HG03045 (cell line): ENCODE measurements around the gene CPNE2.
"Not testable (repeated sequence)": the region's sequence is repeated elsewhere in the genome, so short reads cannot be mapped to it uniquely, and the experiment has no call there.

Experiments used
- ATAC-seq: cut with Tn5 transposase; IDR thresholded peaks from one replicate; pipeline ENCODE4 v1.9.1; 2021; ENCODE audit warnings: mild to moderate bottlenecking, moderate library complexity; ENCODE audit not compliant: unreplicated experiment

CPNE2 gene

DNA sequence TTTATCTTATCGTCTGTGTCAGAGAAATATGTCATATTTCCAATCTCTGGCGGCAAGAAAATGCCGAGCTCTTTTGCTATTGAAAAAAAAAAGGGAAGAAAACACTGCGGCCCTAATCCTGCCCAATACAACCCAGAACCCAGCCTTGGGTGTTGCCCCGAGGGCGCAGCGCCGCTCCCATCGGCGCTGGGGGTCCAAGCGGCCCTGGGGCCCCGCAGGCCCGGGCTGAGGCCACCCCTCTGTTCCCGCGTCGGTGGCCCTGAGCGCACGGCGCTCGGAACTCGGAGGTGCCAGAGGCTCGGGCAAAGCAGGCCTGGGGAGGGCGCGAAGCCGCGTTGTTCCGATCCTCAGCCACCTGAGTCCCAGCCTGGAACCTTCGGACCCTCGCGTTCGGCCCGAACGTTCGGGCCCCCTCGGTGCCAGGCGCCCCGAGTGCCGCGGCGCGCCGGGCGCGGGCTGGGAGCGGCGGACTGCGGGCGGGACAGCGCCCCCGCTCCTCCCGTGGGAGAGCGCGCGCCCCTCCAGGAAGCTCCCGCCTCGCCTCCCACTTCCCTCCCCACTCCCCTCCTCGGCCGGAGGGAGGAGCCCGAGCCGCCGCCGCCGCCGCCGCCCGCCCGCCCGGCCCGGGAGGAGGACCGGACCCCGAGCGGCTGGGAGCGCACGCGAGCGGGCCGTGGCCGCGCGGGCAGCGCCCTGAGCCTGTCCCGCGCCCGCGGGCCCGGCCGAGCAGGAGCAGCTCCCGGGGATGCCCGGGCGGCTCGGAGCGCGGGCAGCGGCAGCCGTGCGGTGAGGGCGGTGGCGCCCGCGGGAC lies at the start of gene CPNE2:
Gene CPNE2 (plus strand): TSS at position 609 of the 811 bp plus-strand sequence. CDS start 18,160 bp downstream, outside the sequence.
- peak; percentile 44 for ATAC-seq

DNA sequence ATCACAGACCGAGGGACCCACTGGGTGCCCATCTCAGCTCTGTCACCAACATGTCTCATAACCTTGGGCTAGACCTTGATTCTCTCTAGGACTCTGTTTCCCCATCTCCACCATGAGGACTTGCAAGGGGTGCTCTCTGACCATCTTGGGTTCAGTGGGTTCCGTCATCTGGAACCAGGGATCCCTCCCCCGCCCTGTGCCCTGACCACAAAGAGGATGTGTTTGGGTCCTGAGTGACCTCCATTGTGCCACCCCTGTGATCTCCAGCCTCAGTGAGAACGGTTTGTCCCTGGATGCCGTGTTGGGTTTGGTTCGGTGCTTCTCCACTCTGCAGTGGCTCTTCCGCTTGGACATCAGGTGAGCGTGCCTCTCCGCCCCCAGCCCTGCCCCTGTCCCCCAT lies 49.1 kb upstream of the CPNE2 start:
- ATAC-seq = no peak

- ATAC-seq = no peak
Observed at GRCh38 chr16:57044931-57045693, 47.3 kb upstream of the CPNE2 start.

- ATAC-seq = no peak
Observed at GRCh38 chr16:57045694-57046381, 46.5 kb upstream of the CPNE2 start.

DNA sequence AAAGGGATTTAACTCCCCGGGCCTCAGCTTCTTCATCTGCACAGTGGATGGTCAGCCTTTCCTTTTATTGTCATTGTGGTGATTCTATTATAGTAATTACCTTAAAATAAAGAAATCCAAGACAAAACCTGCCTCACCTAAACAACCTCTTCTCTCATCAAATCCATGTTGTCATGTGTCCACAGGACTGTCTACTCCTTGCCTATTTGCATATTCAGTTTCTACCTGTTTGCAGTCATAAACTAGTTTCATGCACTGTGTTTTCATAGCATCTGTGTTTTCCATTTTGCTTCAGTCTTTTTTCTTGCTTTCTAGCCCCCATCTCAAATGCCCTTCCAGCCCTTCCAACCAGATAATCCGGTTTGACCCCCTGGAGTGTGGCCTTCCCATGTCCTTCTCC lies 44.3 kb upstream of the CPNE2 start:
- ATAC-seq = no peak

DNA sequence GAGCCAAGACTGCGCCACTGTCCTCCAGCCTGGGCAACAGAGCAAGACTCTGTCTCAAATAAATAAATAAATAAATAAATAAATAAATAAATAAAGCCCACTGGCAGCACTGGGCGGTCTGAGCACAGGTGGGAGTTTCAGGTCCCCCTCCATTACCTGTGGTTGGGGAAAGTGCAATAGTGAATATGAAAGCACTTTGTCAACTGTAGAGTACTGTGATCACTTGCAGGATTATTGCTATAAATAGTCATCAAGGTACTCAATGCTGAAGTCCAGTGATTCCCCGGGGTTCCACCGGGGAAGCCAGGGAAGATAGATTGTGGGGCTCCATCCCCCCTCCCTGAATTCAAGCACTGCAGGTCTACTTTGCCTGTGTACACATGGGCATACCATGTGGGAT lies 42.7 kb upstream of the CPNE2 start:
- peak; percentile 48 for ATAC-seq

DNA sequence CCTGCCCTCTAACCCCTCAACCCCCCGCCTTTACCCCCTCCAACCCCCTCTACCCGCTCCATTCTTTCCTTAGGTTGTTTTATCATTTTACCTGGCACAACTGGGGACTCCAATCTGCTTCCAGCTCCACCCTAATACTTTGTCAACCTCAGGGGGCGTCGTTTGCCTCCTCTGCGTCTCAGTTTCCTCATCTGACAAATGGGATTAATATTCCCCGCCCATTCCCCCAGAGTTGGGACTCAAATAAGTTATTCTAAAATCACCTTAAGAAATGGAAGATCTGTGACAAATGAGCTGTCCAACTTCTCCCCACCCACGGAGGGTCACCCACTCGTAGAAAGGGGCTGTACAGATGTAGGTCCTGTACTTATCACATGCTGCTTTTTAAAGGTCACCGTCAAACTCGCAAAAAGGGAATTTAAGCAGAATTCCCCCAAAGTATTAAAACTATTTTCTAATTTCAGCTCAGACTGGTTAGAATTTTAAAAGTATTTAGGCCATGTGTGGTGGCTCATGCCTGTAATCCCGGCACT lies 40.6 kb upstream of the CPNE2 start:
- no peak for ATAC-seq

GRCh38 chr16:57053206-57053605 lies 39.2 kb upstream of the CPNE2 start:
- no peak for ATAC-seq

- ATAC-seq = no peak
Observed at GRCh38 chr16:57054338-57054737, 38.0 kb upstream of the CPNE2 start.

GRCh38 chr16:57054771-57055170 lies 37.6 kb upstream of the CPNE2 start:
- no peak for ATAC-seq

GRCh38 chr16:57055671-57056070 lies 36.7 kb upstream of the CPNE2 start:
- no peak for ATAC-seq

GRCh38 chr16:57058291-57058861 lies 34.0 kb upstream of the CPNE2 start:
- no peak for ATAC-seq

DNA sequence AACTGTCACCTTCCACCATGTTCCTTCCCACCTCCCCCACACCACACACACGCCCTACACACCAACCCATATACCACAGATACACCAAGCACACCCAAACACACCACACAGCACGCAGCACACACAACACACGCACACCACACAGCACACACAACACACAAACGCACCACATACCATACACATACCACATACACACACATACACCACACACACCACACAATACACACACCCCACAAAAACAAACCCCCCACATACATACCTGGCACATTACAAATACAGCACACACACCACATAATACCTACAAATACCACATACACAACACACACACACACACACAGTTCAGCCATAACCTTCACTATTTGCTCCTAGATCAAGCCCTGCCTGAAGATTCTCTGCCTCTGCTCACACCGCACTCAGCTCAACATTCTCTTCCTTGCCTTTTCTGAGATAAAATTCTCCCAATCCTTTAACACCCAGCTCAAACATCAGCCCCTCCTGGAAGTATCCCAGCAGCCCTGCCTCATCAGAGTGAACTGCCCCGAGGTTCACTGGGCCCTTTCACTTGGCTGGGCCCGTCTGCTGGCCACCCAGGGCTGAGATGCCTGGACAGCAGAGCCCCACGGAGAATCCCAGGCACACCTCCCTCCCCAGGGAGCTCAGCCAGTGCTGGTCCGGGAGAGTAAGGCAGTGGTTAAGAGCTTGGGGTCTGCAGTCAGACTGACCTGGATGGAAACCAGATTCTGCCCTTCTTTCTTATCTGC lies 31.9 kb upstream of the CPNE2 start:
- ATAC-seq = no peak

GRCh38 chr16:57061084-57061905 lies 31.1 kb upstream of the CPNE2 start:
- no peak for ATAC-seq

GRCh38 chr16:57062329-57062728 lies 30.1 kb upstream of the CPNE2 start:
- no peak for ATAC-seq

DNA sequence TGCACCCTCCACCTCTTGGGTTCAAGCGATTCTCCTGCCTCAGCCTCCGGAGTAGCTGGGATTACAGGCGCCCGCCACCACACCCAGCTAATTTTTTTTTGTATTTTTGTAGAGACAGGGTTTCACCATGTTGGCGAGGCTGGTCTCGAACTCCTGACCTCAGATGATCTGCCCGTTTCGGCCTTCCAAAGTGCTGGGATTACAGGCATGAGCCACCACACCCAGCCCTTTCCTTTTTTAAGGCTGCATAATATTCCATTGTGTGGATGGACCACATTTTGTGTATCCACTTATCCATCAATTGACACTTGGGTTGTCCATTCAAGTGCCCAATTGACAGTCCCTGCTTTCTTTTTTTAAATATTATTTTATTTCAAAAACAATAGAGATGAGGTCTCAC lies 29.2 kb upstream of the CPNE2 start:
- not testable (repeated sequence) for ATAC-seq

DNA sequence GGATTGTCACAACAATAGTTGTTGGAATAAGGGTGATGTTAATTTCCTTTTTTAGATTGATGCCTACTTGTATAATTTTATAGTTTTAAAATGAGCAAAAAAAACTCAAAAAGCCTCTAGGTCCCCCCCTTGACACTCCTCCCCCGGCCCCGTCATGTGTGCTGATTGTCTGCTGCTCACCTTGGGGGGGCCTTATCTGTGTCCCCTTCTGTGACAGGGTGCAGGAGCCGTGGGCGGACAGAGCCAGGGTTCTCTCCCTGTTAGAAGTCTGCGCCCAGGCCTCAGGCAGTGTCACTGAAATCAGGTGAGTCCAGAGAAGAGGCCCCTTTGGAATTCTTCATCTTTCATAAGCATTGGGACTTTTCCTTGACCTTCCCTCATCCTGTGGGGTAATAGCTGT lies 27.4 kb upstream of the CPNE2 start:
- ATAC-seq = no peak

- no peak for ATAC-seq
Observed at GRCh38 chr16:57066625-57067024, 25.8 kb upstream of the CPNE2 start.

GRCh38 chr16:57067347-57067746 lies 25.0 kb upstream of the CPNE2 start:
- no peak for ATAC-seq
